Trophoblast cell (in vitro differentiated cells and primary cell): ENCODE data around the gene AKAP17A.

Experiments
- DNase-seq, 2 donors: peaks; one replicate each; pipeline ENCODE4 v3.0.0-alpha.2; 2016
- H2AFZ ChIP-seq: 2 replicates; pipeline ENCODE4 v1.6.1; 2013; ENCODE audit warnings: low read length, moderate library complexity, mild to moderate bottlenecking; ENCODE audit not compliant: insufficient read depth, poor library complexity
- H2AK5ac ChIP-seq: 2 replicates; pipeline ENCODE4 v1.6.1; 2013; ENCODE audit warnings: mild to moderate bottlenecking, low read length
- H2BK120ac ChIP-seq: 2 replicates; pipeline ENCODE4 v1.6.1; 2013; ENCODE audit warnings: low read length, mild to moderate bottlenecking, moderate library complexity; ENCODE audit not compliant: insufficient read depth, poor library complexity
- H2BK12ac ChIP-seq: 2 replicates; pipeline ENCODE4 v1.6.1; 2013; ENCODE audit warnings: mild to moderate bottlenecking, low read length, moderate library complexity
- H2BK5ac ChIP-seq: 2 replicates; pipeline ENCODE4 v1.6.1; 2013; ENCODE audit warnings: low read length, low read depth, moderate library complexity, mild to moderate bottlenecking; ENCODE audit not compliant: poor library complexity
- H3K14ac ChIP-seq: 2 replicates; pipeline ENCODE4 v1.6.1; 2013; ENCODE audit warnings: mild to moderate bottlenecking, low read length
- H3K18ac ChIP-seq: 2 replicates; pipeline ENCODE4 v1.6.1; 2013; ENCODE audit warnings: mild to moderate bottlenecking, low read length
- H3K23ac ChIP-seq: 2 replicates; pipeline ENCODE4 v1.6.1; 2013; ENCODE audit warnings: low read length
- H3K27ac ChIP-seq: 2 replicates; pipeline ENCODE4 v1.5.1; 2013; ENCODE audit warnings: low read depth, mild to moderate bottlenecking, inconsistent platforms, low read length, moderate library complexity
- H3K27me3 ChIP-seq: 2 replicates; pipeline ENCODE4 v1.6.1; 2013; ENCODE audit warnings: inconsistent platforms, mild to moderate bottlenecking, low read length, moderate library complexity; ENCODE audit not compliant: insufficient read depth
- H3K36me3 ChIP-seq, 2 experiments: 1 replicate in 1 of 2; 2 replicates in 1 of 2; pipeline ENCODE4 v1.6.1; 2013; ENCODE audit warnings: low read length in 2 of 2, mild to moderate bottlenecking in 2 of 2, moderate library complexity in 1 of 2; ENCODE audit not compliant: insufficient read depth in 2 of 2, control insufficient read depth in 1 of 2
- H3K4ac ChIP-seq: 2 replicates; pipeline ENCODE4 v1.6.1; 2013; ENCODE audit warnings: low read depth, mild to moderate bottlenecking, low read length, moderate library complexity
- H3K4me1 ChIP-seq, 2 experiments: 1 replicate in 1 of 2; 2 replicates in 1 of 2; pipeline ENCODE4 v1.6.1; 2013; ENCODE audit warnings: low read length in 2 of 2, mild to moderate bottlenecking in 2 of 2, moderate library complexity in 1 of 2; ENCODE audit not compliant: insufficient read depth in 2 of 2, control insufficient read depth in 1 of 2
- H3K4me2 ChIP-seq: 2 replicates; pipeline ENCODE4 v1.6.1; 2013; ENCODE audit warnings: inconsistent platforms, mild to moderate bottlenecking, low read length, moderate library complexity
- H3K4me3 ChIP-seq: 2 replicates; pipeline ENCODE4 v1.5.1; 2013; ENCODE audit warnings: mild to moderate bottlenecking, low read depth, low read length, inconsistent platforms
- H3K79me1 ChIP-seq: one replicate; pipeline ENCODE4 v1.6.1; 2013; ENCODE audit warnings: low read length
- H3K79me2 ChIP-seq: 2 replicates; pipeline ENCODE4 v1.6.1; 2013; ENCODE audit warnings: low read length, mild to moderate bottlenecking; ENCODE audit not compliant: control insufficient read depth, insufficient read depth, poor library complexity
- H3K9ac ChIP-seq: 2 replicates; pipeline ENCODE4 v1.6.1; 2013; ENCODE audit warnings: mild to moderate bottlenecking, low read length
- H3K9me3 ChIP-seq: 2 replicates; pipeline ENCODE4 v1.6.1; 2013; ENCODE audit warnings: low read depth, mild to moderate bottlenecking, control low read depth, inconsistent platforms, low read length; ENCODE audit not compliant: insufficient read depth
- H4K12ac ChIP-seq: 2 replicates; pipeline ENCODE4 v1.6.1; 2013; ENCODE audit warnings: low read depth, mild to moderate bottlenecking, low read length, moderate library complexity
- H4K8ac ChIP-seq: 2 replicates; pipeline ENCODE4 v1.6.1; 2013; ENCODE audit warnings: low read depth, mild to moderate bottlenecking, low read length, moderate library complexity
- H4K91ac ChIP-seq: one replicate; pipeline ENCODE4 v1.6.1; 2013; ENCODE audit warnings: low read depth, mild to moderate bottlenecking, low read length, moderate library complexity
- WGBS: extraction: QIAGEN DNeasy Blood & Tissue Kit; methylation state at CpG from one replicate; pipeline ENCODE4 v1.1.7; 2013; ENCODE audit warnings: missing lambda C conversion rate; ENCODE audit not compliant: insufficient read length, insufficient coverage; ENCODE audit errors: extremely low coverage; 5-methylcytosine and 5-hydroxymethylcytosine counted together

Gene AKAP17A

GRCh38 chrX:1649621-1650020 is 58.2 kb downstream of the AKAP17A start:
- Histone ChIP-seq H3K27ac (no peak overlapping the region), H4K8ac (no peak overlapping the region), H2BK5ac (no peak overlapping the region), H2BK120ac (no peak overlapping the region), H4K91ac (no peak overlapping the region), H3K23ac (no peak overlapping the region), H3K18ac (no peak overlapping the region), H3K14ac (no peak overlapping the region), H3K9ac (no peak overlapping the region), H3K36me3 (no peaks in the 10 kb centered on the region), H3K4me3 (no peak overlapping the region), H3K9me3 (peaks cover 6% of the 10 kb centered on the region), H3K4me2 (no peak overlapping the region), H3K4me1 (peaks cover 0 to 2% of the 10 kb centered on the region in 2 experiments), H2AK5ac (no peak overlapping the region), H3K4ac (no peak overlapping the region), H3K79me1 (no peaks in the 10 kb centered on the region), H3K27me3 (no peaks in the 10 kb centered on the region), H2BK12ac (no peak overlapping the region), H4K12ac (no peak overlapping the region), H3K79me2 (no peaks in the 10 kb centered on the region), H2AFZ (no peak overlapping the region)
- WGBS = no CpG with 5 or more reads among the region's 8 CpGs
- DNase-seq = no peak
